ENCODE measurements around the gene PIP5K1B. TPM values are rescaled to one million over a fixed set of nuclear protein-coding genes. Genes with fewer than 3 reads are reported as not detected.

Gene PIP5K1B
- polyA plus RNA-seq, 2 donors, result 0.14 to 0.35 TPM

DNA sequence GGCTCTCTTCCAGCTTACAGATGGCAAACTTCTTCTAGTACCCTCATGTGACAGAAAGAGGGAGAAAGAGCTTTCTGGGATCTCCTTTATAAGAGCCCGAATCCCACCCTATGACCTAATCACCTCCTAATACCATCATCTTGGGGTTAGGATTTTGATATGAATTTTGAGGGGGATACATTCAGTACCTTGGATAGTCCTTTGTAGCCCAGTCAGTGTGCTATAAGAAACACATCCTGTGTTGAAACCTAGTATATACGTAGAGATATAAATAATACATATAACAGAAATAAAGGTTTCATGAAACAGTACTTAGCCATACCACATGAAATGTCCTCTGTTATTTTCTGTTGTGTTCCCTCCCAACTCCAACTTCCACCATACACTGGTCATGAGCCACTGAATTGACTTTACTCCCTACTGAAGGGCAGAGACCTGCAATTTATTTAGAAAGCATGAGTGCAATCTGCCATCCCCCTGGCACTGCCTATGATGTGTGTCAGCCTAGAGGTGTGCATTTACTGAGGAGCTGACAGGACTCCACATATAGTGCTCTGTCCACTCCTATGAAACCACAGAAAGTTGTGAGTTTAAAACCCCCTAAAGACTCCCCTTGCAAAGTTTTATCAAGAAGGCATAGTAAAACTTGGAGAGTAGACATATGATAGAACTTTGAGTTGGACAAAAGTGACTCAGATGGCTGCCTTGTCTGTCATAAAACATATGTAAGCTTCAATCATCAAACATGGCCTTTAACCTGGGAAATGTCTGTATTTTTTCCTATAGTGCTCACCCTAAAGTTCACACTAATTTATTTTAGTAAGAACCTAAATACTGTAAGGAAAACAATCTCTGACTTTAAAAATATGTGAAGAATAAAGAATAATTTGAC is 12.8 kb downstream of the PIP5K1B start:
- no peak overlapping the region for H3K4me3 ChIP-seq (ENCODE audit: low read depth in 1 of 2, low read length in 2 of 2)
- 78 to 90% methylated on average over 2 of the region's 2 CpGs for WGBS, 2 donors
- peaks cover 0 to 3% of the 10 kb centered on the region in 2 donors for H3K27me3 ChIP-seq (ENCODE audit: control insufficient read depth in 1 of 2, insufficient read depth in 2 of 2, low read length in 2 of 2)
- no peak overlapping the region for H3K27ac ChIP-seq (ENCODE audit: low read depth in 2 of 2, low read length in 1 of 2)
- H3K9me3 ChIP-seq (ENCODE audit: control insufficient read depth in 2 of 2, insufficient read depth in 1 of 2, low read depth in 1 of 2, low read length in 1 of 2), result no peaks in the 10 kb centered on the region
- no peaks in the 10 kb centered on the region for H3K4me1 ChIP-seq (ENCODE audit: control insufficient read depth in 2 of 2, insufficient read depth in 2 of 2, low read length in 1 of 2)
- no peaks in the 10 kb centered on the region for H3K36me3 ChIP-seq (ENCODE audit: control insufficient read depth in 2 of 2, insufficient read depth in 2 of 2, low read length in 1 of 2)

DNA sequence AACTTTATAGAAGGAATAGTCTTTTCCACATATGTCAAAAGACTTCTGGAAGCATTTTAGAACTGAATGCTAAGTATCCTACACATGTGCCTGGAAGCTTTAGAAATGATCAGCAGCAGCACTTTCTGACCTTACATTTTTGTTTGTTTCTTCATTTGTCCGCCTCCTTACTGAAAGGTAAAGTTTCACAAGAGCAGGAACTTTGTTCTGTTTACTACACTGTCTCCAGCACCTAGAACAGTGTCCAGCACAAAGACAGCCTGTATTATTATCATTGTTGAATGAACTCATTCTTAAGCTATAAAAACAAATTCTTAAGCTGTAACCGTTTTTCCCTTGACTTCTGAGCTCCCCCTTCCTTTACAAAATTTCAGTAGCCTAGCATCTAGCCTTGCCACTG is 14.8 kb downstream of the PIP5K1B start:
- no peaks in the 10 kb centered on the region for H3K9me3 ChIP-seq (ENCODE audit: control insufficient read depth in 2 of 2, insufficient read depth in 1 of 2, low read depth in 1 of 2, low read length in 1 of 2)
- WGBS, 2 donors, result 23 to 29% methylated on average over 2 of the region's 2 CpGs
- H3K4me1 ChIP-seq (ENCODE audit: control insufficient read depth in 2 of 2, insufficient read depth in 2 of 2, low read length in 1 of 2), result no peaks in the 10 kb centered on the region
- H3K36me3 ChIP-seq (ENCODE audit: control insufficient read depth in 2 of 2, insufficient read depth in 2 of 2, low read length in 1 of 2), result no peaks in the 10 kb centered on the region
- no peak overlapping the region for H3K27ac ChIP-seq (ENCODE audit: low read depth in 2 of 2, low read length in 1 of 2)
- H3K4me3 ChIP-seq (ENCODE audit: low read depth in 1 of 2, low read length in 2 of 2), result no peak overlapping the region
- peaks cover 0 to 3% of the 10 kb centered on the region in 2 donors for H3K27me3 ChIP-seq (ENCODE audit: control insufficient read depth in 1 of 2, insufficient read depth in 2 of 2, low read length in 2 of 2)

DNA sequence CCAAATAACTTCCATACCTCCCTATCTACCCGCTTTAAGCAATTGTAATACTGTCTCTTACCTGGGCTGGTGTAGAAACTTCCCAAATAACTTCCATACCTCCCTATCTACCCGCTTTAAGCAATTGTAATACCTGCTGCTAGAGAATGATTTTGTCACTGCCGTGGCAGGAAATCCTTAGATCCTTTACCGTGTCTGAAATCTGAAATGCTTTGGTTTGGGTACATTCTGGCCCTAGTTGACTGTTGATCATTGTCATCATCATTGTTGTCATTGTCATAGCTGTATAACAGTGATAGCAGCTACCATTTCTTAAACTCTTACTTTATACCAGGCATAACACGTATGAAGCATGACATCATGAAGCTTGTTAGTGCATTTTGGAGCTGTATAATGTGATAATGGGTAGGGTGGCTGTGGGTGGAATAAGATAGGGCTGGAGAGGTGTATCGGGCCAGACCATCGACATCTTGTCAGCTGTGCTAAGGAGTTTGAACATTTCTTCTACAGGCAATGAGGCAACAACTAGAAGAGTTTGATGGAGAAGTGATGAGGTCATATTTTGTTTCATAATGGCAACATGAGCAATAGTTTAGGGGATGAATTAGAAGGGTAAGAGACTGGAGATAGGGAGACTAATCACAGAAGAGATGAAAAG is 15.7 kb downstream of the PIP5K1B start:
- H3K9me3 ChIP-seq (ENCODE audit: control insufficient read depth in 2 of 2, insufficient read depth in 1 of 2, low read depth in 1 of 2, low read length in 1 of 2), result no peaks in the 10 kb centered on the region
- H3K4me3 ChIP-seq (ENCODE audit: low read depth in 1 of 2, low read length in 2 of 2), result no peak overlapping the region
- no peaks in the 10 kb centered on the region for H3K4me1 ChIP-seq (ENCODE audit: control insufficient read depth in 2 of 2, insufficient read depth in 2 of 2, low read length in 1 of 2)
- WGBS, 2 donors, result 86 to 89% methylated on average over 7 of the region's 7 CpGs
- no peak overlapping the region for H3K27ac ChIP-seq (ENCODE audit: low read depth in 2 of 2, low read length in 1 of 2)
- peaks cover 0 to 3% of the 10 kb centered on the region in 2 donors for H3K27me3 ChIP-seq (ENCODE audit: control insufficient read depth in 1 of 2, insufficient read depth in 2 of 2, low read length in 2 of 2)
- no peaks in the 10 kb centered on the region for H3K36me3 ChIP-seq (ENCODE audit: control insufficient read depth in 2 of 2, insufficient read depth in 2 of 2, low read length in 1 of 2)

DNA sequence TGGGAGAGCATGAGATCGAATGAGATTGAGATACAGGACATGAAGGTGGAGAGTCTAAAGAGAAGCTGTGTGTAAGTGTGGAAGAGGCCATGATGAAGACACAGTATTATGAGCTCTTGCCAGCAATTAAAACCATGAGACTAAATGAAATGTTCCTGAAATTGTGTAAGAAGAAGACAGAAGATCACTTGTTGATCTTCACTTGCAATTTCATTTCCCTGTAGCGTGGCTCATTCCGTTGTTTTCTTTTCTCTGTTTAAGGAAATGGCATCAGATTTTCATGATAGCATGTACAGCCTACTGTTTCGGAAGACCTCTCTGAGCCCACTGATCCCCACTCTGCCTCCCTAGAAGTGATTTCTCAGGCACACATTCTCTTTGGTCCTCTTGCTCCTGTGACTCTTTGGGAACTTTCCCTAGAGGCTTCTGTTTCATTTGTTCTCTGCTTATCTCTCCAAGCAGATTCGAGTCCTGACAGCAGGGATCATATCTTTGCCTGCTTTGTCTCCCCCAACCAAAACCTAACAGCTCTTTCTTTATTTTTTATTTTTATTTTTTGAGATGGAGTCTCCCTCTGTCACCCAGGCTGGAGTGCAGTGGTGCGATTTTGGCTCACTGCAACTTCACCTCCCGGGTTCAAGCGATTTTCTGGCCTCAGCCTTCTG is 16.8 kb downstream of the PIP5K1B start:
- Histone ChIP-seq H3K4me3 (ENCODE audit: low read depth in 1 of 2, low read length in 2 of 2) (no peak overlapping the region), H3K9me3 (ENCODE audit: control insufficient read depth in 2 of 2, insufficient read depth in 1 of 2, low read depth in 1 of 2, low read length in 1 of 2) (no peaks in the 10 kb centered on the region), H3K36me3 (ENCODE audit: control insufficient read depth in 2 of 2, insufficient read depth in 2 of 2, low read length in 1 of 2) (no peaks in the 10 kb centered on the region), H3K27ac (ENCODE audit: low read depth in 2 of 2, low read length in 1 of 2) (no peak overlapping the region), H3K27me3 (ENCODE audit: control insufficient read depth in 1 of 2, insufficient read depth in 2 of 2, low read length in 2 of 2) (peaks cover 0 to 3% of the 10 kb centered on the region in 2 donors), H3K4me1 (ENCODE audit: control insufficient read depth in 2 of 2, insufficient read depth in 2 of 2, low read length in 1 of 2) (no peaks in the 10 kb centered on the region)
- 88 to 90% methylated on average over 8 of the region's 8 CpGs for WGBS, 2 donors

DNA sequence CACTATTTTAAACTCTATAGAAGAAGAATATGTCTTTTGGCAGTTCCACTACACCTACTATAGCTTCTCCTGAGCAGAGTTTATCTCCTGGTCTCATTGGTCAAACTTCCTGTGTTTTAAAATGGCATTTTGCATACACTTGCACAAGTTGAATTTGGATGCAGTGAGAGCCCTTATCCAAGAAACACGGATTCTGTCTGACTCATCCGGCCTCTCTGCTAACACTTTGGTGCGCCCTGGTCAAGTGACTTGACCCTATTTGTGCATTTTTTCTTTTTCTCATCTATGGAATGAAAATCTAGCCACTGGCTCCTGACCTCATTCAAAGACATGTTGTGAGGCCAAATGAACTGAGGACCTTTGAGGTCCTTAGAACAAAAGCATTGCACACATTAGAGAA is 20.0 kb downstream of the PIP5K1B start:
- no peaks in the 10 kb centered on the region for H3K4me1 ChIP-seq (ENCODE audit: control insufficient read depth in 2 of 2, insufficient read depth in 2 of 2, low read length in 1 of 2)
- WGBS, 2 donors, result 70 to 76% methylated on average over 3 of the region's 3 CpGs
- H3K27ac ChIP-seq (ENCODE audit: low read depth in 2 of 2, low read length in 1 of 2), result no peak overlapping the region
- H3K36me3 ChIP-seq (ENCODE audit: control insufficient read depth in 2 of 2, insufficient read depth in 2 of 2, low read length in 1 of 2), result no peaks in the 10 kb centered on the region
- H3K4me3 ChIP-seq (ENCODE audit: low read depth in 1 of 2, low read length in 2 of 2), result no peak overlapping the region
- no peaks in the 10 kb centered on the region for H3K9me3 ChIP-seq (ENCODE audit: control insufficient read depth in 2 of 2, insufficient read depth in 1 of 2, low read depth in 1 of 2, low read length in 1 of 2)
- peaks cover 0 to 3% of the 10 kb centered on the region in 2 donors for H3K27me3 ChIP-seq (ENCODE audit: control insufficient read depth in 1 of 2, insufficient read depth in 2 of 2, low read length in 2 of 2)

DNA sequence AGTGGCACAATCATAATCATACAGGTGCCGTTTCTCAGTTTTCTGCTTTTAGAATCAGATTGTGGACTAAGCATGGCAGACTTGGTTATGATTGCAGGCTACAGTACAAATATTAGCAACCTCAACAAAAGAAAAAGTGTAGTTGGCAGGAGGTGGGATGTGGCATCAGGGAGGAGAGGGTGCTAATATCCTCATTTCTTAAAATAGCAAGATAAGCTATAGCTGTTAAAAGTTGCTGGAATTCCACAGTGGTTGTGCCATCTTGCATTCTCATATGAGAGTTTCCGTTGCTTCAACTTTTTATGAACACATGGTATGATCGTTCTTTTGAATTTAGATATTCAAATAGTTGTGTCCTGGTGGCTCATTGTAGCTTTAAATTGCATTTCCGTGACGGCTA is 21.4 kb downstream of the PIP5K1B start:
- no peaks in the 10 kb centered on the region for H3K36me3 ChIP-seq (ENCODE audit: control insufficient read depth in 2 of 2, insufficient read depth in 2 of 2, low read length in 1 of 2)
- H3K27ac ChIP-seq (ENCODE audit: low read depth in 2 of 2, low read length in 1 of 2), result no peak overlapping the region
- WGBS, 2 donors, result 90% methylated on average over 5 of the region's 5 CpGs
- H3K27me3 ChIP-seq (ENCODE audit: control insufficient read depth in 1 of 2, insufficient read depth in 2 of 2, low read length in 2 of 2), result no peaks in the 10 kb centered on the region
- H3K4me3 ChIP-seq (ENCODE audit: low read depth in 1 of 2, low read length in 2 of 2), result no peak overlapping the region
- H3K4me1 ChIP-seq (ENCODE audit: control insufficient read depth in 2 of 2, insufficient read depth in 2 of 2, low read length in 1 of 2), result no peaks in the 10 kb centered on the region
- H3K9me3 ChIP-seq (ENCODE audit: control insufficient read depth in 2 of 2, insufficient read depth in 1 of 2, low read depth in 1 of 2, low read length in 1 of 2), result no peaks in the 10 kb centered on the region

DNA sequence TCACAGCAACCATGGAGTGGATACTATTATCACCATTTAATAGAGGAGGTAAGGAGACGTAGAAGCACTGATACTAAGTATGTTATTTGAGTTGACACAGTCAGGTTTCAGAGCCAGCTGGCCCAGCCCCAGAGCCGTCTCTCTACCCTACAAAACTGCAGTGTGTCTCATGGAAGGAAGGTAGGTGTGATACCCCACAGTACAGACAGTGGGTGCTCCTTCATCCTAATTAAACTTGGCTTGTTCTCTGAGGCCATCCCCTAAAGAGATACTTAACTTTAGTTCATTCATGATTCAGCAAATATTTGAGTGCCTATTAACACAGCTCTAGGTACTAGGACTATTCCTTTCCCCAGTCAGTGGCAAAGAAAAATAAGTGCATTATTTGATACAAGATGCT is 22.6 kb downstream of the PIP5K1B start:
- H3K4me3 ChIP-seq (ENCODE audit: low read depth in 1 of 2, low read length in 2 of 2), result no peak overlapping the region
- no peaks in the 10 kb centered on the region for H3K4me1 ChIP-seq (ENCODE audit: control insufficient read depth in 2 of 2, insufficient read depth in 2 of 2, low read length in 1 of 2)
- WGBS, 2 donors, result 64 to 71% methylated on average over 2 of the region's 2 CpGs
- no peaks in the 10 kb centered on the region for H3K27me3 ChIP-seq (ENCODE audit: control insufficient read depth in 1 of 2, insufficient read depth in 2 of 2, low read length in 2 of 2)
- H3K27ac ChIP-seq (ENCODE audit: low read depth in 2 of 2, low read length in 1 of 2), result no peak overlapping the region
- no peaks in the 10 kb centered on the region for H3K9me3 ChIP-seq (ENCODE audit: control insufficient read depth in 2 of 2, insufficient read depth in 1 of 2, low read depth in 1 of 2, low read length in 1 of 2)
- no peaks in the 10 kb centered on the region for H3K36me3 ChIP-seq (ENCODE audit: control insufficient read depth in 2 of 2, insufficient read depth in 2 of 2, low read length in 1 of 2)

DNA sequence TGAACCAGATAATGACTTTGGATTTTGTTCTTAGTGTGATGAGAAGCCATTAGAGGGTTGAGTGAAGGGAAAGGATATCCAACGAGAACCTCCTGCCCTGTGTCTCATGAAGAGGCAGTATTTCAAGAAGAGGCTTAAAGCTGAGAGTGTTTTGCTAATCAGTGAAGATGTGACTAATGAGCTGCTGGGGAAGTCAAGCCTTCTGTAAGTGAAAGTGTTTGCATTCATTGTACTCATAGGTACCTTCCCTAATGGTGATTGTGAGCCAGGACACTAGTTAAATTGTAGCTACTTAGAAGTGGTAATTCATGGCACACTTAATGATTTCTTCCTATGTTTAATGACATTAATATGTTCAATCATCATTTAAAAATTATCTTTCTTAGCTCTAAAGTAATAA is 23.7 kb downstream of the PIP5K1B start:
- no peaks in the 10 kb centered on the region for H3K9me3 ChIP-seq (ENCODE audit: control insufficient read depth in 2 of 2, insufficient read depth in 1 of 2, low read depth in 1 of 2, low read length in 1 of 2)
- H3K36me3 ChIP-seq (ENCODE audit: control insufficient read depth in 2 of 2, insufficient read depth in 2 of 2, low read length in 1 of 2), result no peaks in the 10 kb centered on the region
- no peak overlapping the region for H3K27ac ChIP-seq (ENCODE audit: low read depth in 2 of 2, low read length in 1 of 2)
- no peaks in the 10 kb centered on the region for H3K27me3 ChIP-seq (ENCODE audit: control insufficient read depth in 1 of 2, insufficient read depth in 2 of 2, low read length in 2 of 2)
- WGBS, 2 donors, result 53 to 67% methylated on average over 1 of the region's 1 CpG
- no peak overlapping the region for H3K4me3 ChIP-seq (ENCODE audit: low read depth in 1 of 2, low read length in 2 of 2)
- H3K4me1 ChIP-seq (ENCODE audit: control insufficient read depth in 2 of 2, insufficient read depth in 2 of 2, low read length in 1 of 2), result no peaks in the 10 kb centered on the region

DNA sequence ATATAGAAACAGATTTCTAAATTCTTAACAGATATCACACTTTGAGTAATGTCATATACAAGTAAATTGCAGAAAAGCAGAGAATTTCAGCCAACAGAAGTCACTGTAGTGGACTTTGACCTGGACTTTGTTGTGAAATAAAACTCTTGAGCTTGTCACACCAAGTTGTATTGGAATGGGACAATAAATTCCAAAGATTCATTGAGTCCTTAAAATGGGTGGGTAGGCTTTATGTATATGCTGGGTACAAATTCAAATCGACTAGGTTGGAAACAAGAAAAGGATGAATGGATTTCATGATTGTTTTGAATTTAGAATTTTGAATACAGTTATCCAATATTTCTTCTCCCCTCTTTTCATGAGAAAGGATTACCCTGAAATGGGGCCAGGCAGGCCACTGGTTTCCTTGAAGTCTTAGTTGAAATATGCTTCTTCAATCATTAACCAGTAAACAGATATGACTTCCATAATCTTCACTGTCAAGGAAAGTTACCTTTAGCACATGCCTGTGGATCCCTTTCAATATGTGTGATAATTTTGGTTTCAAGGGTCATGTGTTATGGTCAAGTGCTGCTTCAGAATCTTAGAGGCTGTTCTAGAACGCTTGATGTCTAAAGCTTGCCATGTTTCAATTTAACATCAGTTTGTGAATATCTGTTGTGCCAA is 25.7 kb downstream of the PIP5K1B start:
- H3K9me3 ChIP-seq (ENCODE audit: control insufficient read depth in 2 of 2, insufficient read depth in 1 of 2, low read depth in 1 of 2, low read length in 1 of 2), result no peaks in the 10 kb centered on the region
- no peaks in the 10 kb centered on the region for H3K27me3 ChIP-seq (ENCODE audit: control insufficient read depth in 1 of 2, insufficient read depth in 2 of 2, low read length in 2 of 2)
- H3K36me3 ChIP-seq (ENCODE audit: control insufficient read depth in 2 of 2, insufficient read depth in 2 of 2, low read length in 1 of 2), result no peaks in the 10 kb centered on the region
- no peaks in the 10 kb centered on the region for H3K4me1 ChIP-seq (ENCODE audit: control insufficient read depth in 2 of 2, insufficient read depth in 2 of 2, low read length in 1 of 2)
- 70 to 75% methylated on average over 2 of the region's 2 CpGs for WGBS, 2 donors
- no peak overlapping the region for H3K27ac ChIP-seq (ENCODE audit: low read depth in 2 of 2, low read length in 1 of 2)
- H3K4me3 ChIP-seq (ENCODE audit: low read depth in 1 of 2, low read length in 2 of 2), result no peak overlapping the region

Measured in esophagus (tissue), 2 donors.